H1 (cell line): ENCODE results near the gene TMEM82. TPM values are rescaled to one million over a fixed set of nuclear protein-coding genes. Genes with fewer than 3 reads are reported as not detected.

Experiments used
- CTCF ChIA-PET: fragments of 300-600 bp; sonication (Branson Sonifier 250); formaldehyde crosslinking; loops from one replicate; lab custom pipeline; 2021; ENCODE audit not compliant: partially characterized antibody; lab: Charles Lee
- POLR2A ChIA-PET: fragments of 300-600 bp; sonication (Branson Sonifier 250); formaldehyde crosslinking; loops from one replicate; lab custom pipeline; 2021; ENCODE audit warnings: inconsistent platforms; ENCODE audit not compliant: partially characterized antibody; lab: Charles Lee
- DNase-seq, 2 experiments: peaks; one replicate each; pipeline versions ENCODE4 v3.0.0 to v3.0.0-alpha.2; 2010 to 2022; ENCODE audit warnings: low spot score in 2 of 2, low read depth in 1 of 2, mixed read lengths in 1 of 2
- FAIRE-seq: peaks from 2 replicates; lab custom pipeline; 2011; peaks lifted over from hg19 to GRCh38; lab: Jason Lieb, UNC
- H2AFZ ChIP-seq: 2 replicates; pipeline ENCODE4 v1.8.1; 2012; ENCODE audit warnings: low read length, inconsistent platforms
- H2AK5ac ChIP-seq: 2 replicates; pipeline ENCODE4 v1.6.1; 2013; ENCODE audit warnings: low read depth, low read length
- H2BK120ac ChIP-seq: replicated peaks from 2 replicates; pipeline ENCODE3; 2013; ENCODE audit warnings: low read depth, low read length, inconsistent platforms
- H2BK12ac ChIP-seq: 2 replicates; pipeline ENCODE4 v1.6.1; 2013; ENCODE audit warnings: low read depth, low read length
- H2BK15ac ChIP-seq: 2 replicates; pipeline ENCODE4 v1.6.1; 2013; ENCODE audit warnings: low read length
- H2BK20ac ChIP-seq: 2 replicates; pipeline ENCODE4 v1.6.1; 2013; ENCODE audit warnings: low read length
- H2BK5ac ChIP-seq: 2 replicates; pipeline ENCODE4 v1.6.1; 2013; ENCODE audit warnings: low read depth, low read length
- H3K14ac ChIP-seq: 2 replicates; pipeline ENCODE4 v1.6.1; 2013; ENCODE audit warnings: inconsistent platforms; ENCODE audit not compliant: insufficient read length
- H3K18ac ChIP-seq: 2 replicates; pipeline ENCODE4 v1.6.1; 2013; ENCODE audit warnings: low read length; ENCODE audit errors: extremely low read depth
- H3K23ac ChIP-seq: 2 replicates; pipeline ENCODE4 v1.6.1; 2013; ENCODE audit warnings: inconsistent platforms; ENCODE audit not compliant: insufficient read length
- H3K23me2 ChIP-seq: 2 replicates; pipeline ENCODE4 v1.6.1; 2013; ENCODE audit warnings: low read depth, low read length
- H3K27ac ChIP-seq: 2 replicates; pipeline ENCODE4 v1.6.1; 2011; ENCODE audit warnings: low read depth, low read length, inconsistent platforms
- H3K27me3 ChIP-seq, 4 experiments: replicated peaks in 1 of 4; 1 replicate in 1 of 4; 2 replicates in 3 of 4; pipeline versions ENCODE4 v1.6.1 to v1.8.1; 2011 to 2013; ENCODE audit warnings: low read length in 3 of 4, mild to moderate bottlenecking in 3 of 4, inconsistent platforms in 2 of 4, mixed read lengths in 2 of 4, moderate library complexity in 1 of 4; ENCODE audit not compliant: control insufficient read depth in 3 of 4, insufficient read depth in 3 of 4; ENCODE audit errors: extremely low read depth in 1 of 4
- H3K36me3 ChIP-seq, 4 experiments: 2 replicates each; pipeline versions ENCODE4 v1.6.1 to v1.8.1; 2011 to 2013; ENCODE audit warnings: mild to moderate bottlenecking in 4 of 4, low read length in 3 of 4, moderate library complexity in 2 of 4, control low read depth in 1 of 4, inconsistent platforms in 1 of 4; ENCODE audit not compliant: insufficient read depth in 4 of 4, control insufficient read depth in 2 of 4
- H3K4ac ChIP-seq: replicated peaks from 2 replicates; pipeline ENCODE3; 2013; ENCODE audit warnings: low read length, low read depth, mixed read lengths, inconsistent platforms; ENCODE audit not compliant: insufficient read length
- H3K4me1 ChIP-seq, 4 experiments: replicated peaks in 1 of 4; 1 replicate in 1 of 4; 2 replicates in 3 of 4; pipeline versions ENCODE4 v1.6.1 to v1.8.1; 2011 to 2013; ENCODE audit warnings: low read length in 3 of 4, inconsistent platforms in 2 of 4, mixed read lengths in 1 of 4; ENCODE audit not compliant: insufficient read depth in 4 of 4, control insufficient read depth in 3 of 4
- H3K4me2 ChIP-seq, 2 experiments: 2 replicates each; pipeline versions ENCODE4 v1.6.1 to v1.8.1; 2011 to 2013; ENCODE audit warnings: low read depth in 2 of 2, low read length in 2 of 2, control low read depth in 1 of 2, inconsistent platforms in 1 of 2, mild to moderate bottlenecking in 1 of 2; ENCODE audit not compliant: insufficient read depth in 1 of 2
- H3K4me3 ChIP-seq, 4 experiments: fragments of 200-600, 300-600 bp in 1 of 4; sonication (generic), shearing (Covaris generic), sonication (Bioruptor Twin) in 1 of 4; 2 replicates each; pipeline versions ENCODE4 v1.5.1 to v1.8.1; 2011 to 2016; ENCODE audit warnings: low read length in 4 of 4, low read depth in 3 of 4, control low read depth in 2 of 4, inconsistent platforms in 2 of 4, mild to moderate bottlenecking in 2 of 4, mixed read lengths in 1 of 4, moderate library complexity in 1 of 4; ENCODE audit not compliant: insufficient read depth in 2 of 4; ENCODE audit errors: extremely low read depth in 1 of 4
- H3K56ac ChIP-seq: replicated peaks from 2 replicates; pipeline ENCODE3; 2013; ENCODE audit warnings: low read depth, mild to moderate bottlenecking, mixed read lengths, low read length, inconsistent platforms; ENCODE audit not compliant: insufficient read length
- H3K79me1 ChIP-seq: 2 replicates; pipeline ENCODE4 v1.6.1; 2013; ENCODE audit warnings: low read depth, low read length, control low read depth
- H3K79me2 ChIP-seq, 2 experiments: 2 replicates each; pipeline versions ENCODE4 v1.6.1 to v1.8.1; 2012 to 2013; ENCODE audit warnings: low read length in 2 of 2, mild to moderate bottlenecking in 2 of 2, inconsistent platforms in 1 of 2; ENCODE audit not compliant: insufficient read depth in 2 of 2, control insufficient read depth in 1 of 2
- H3K9ac ChIP-seq, 4 experiments: replicated peaks in 1 of 4; 1 replicate in 1 of 4; 2 replicates in 3 of 4; pipeline versions ENCODE4 v1.6.1 to v1.8.1; 2011 to 2013; ENCODE audit warnings: low read depth in 3 of 4, low read length in 3 of 4, control low read depth in 2 of 4, mild to moderate bottlenecking in 2 of 4, moderate library complexity in 2 of 4, inconsistent platforms in 1 of 4; ENCODE audit errors: extremely low read depth in 1 of 4
- H3K9me3 ChIP-seq, 2 experiments: 2 replicates each; pipeline versions ENCODE4 v1.6.1 to v1.8.1; 2012 to 2013; ENCODE audit warnings: mild to moderate bottlenecking in 2 of 2, moderate library complexity in 2 of 2, control low read depth in 1 of 2, inconsistent platforms in 1 of 2, low read depth in 1 of 2, low read length in 1 of 2, mixed read lengths in 1 of 2; ENCODE audit not compliant: insufficient read depth in 2 of 2
- H4K20me1 ChIP-seq, 2 experiments: replicated peaks in 1 of 2; 2 replicates each; pipeline versions ENCODE3 to v1.8.1; 2011 to 2013; ENCODE audit warnings: inconsistent platforms in 2 of 2, low read length in 2 of 2, mild to moderate bottlenecking in 1 of 2; ENCODE audit not compliant: insufficient read depth in 2 of 2, control insufficient read depth in 1 of 2
- H4K5ac ChIP-seq: 2 replicates; pipeline ENCODE4 v1.6.1; 2013; ENCODE audit warnings: low read length, low read depth, mixed read lengths, inconsistent platforms; ENCODE audit not compliant: insufficient read length
- H4K8ac ChIP-seq: 2 replicates; pipeline ENCODE4 v1.8.0; 2013; ENCODE audit warnings: mild to moderate bottlenecking, moderate library complexity, low read length, inconsistent platforms; ENCODE audit not compliant: insufficient read depth; ENCODE audit errors: extremely low read depth
- H4K91ac ChIP-seq: replicated peaks from 2 replicates; pipeline ENCODE3; 2013; ENCODE audit warnings: low read length, mixed read lengths, inconsistent platforms; ENCODE audit not compliant: insufficient read length
- CHD2 ChIP-seq: IDR thresholded peaks from 2 replicates; pipeline ENCODE4 v1.6.1; 2012; ENCODE audit warnings: low read length, improper control_type of control experiment
- HDAC6 ChIP-seq: IDR thresholded peaks from one replicate; pipeline ENCODE4 v1.7.1; 2012; ENCODE audit warnings: low read depth, mild to moderate bottlenecking, inconsistent platforms, low read length, moderate library complexity
- SUZ12 ChIP-seq: fragments of 200-600 bp; sonication (generic); IDR thresholded peaks from 2 replicates; pipeline ENCODE4 v1.6.1; 2012; ENCODE audit warnings: mild to moderate bottlenecking, inconsistent platforms, low read length, moderate library complexity, mixed read lengths
- WGBS, 2 experiments: shearing (Covaris generic) in 1 of 2; methylation state at CpG; one replicate each; pipeline versions ENCODE4 v1.1.6 to v1.1.7; 2013 to 2015; ENCODE audit warnings: low lambda C conversion rate in 2 of 2, mixed read lengths in 2 of 2, inconsistent platforms in 1 of 2, low coverage in 1 of 2, missing lambda C conversion rate in 1 of 2; ENCODE audit not compliant: insufficient replicate concordance in 2 of 2, insufficient coverage in 1 of 2, insufficient read length in 1 of 2; ENCODE audit errors: extremely low coverage in 1 of 2, missing lambda C conversion rate in 1 of 2; 5-methylcytosine and 5-hydroxymethylcytosine counted together
- polyA plus RNA-seq, 7 experiments: library from polyadenylated mRNA; depleted of rRNA in 3 of 7; stranded (reverse) in 5 of 7; unstranded in 2 of 7; fragments of >200 nt in 5 of 7; fragments of 200-250 nt in 2 of 7; gene quantifications; 1 replicate in 5 of 7; 2 replicates in 1 of 7; 4 replicates in 1 of 7; pipeline versions ENCODE4 v1.2.1 to v1.2.3, GENCODE V29; 2011 to 2013; ENCODE audit warnings: missing spikeins in 2 of 7, mixed read lengths in 2 of 7
- total RNA-seq: library from RNA; stranded (reverse); fragmentation: NEBNext Ultra II Directional; extraction: Animal tissue kit (Norgen Biotek cat#: 25700); gene quantifications from 2 replicates; pipeline ENCODE4 v1.2.1, GENCODE V29; 2021
- TF ChIP-seq, protein P1 (sequence below): IDR thresholded peaks from 2 replicates; pipeline ENCODE4 v1.6.1; 2011; ENCODE audit warnings: low read length, improper control_type of control experiment

Gene TMEM82
- total and polyA plus RNA-seq, 2 of the 8 experiments (the other 6 are each of a cell fraction or from before 2014, with no cell fraction given): 0.32 to 2.1 TPM

DNA sequence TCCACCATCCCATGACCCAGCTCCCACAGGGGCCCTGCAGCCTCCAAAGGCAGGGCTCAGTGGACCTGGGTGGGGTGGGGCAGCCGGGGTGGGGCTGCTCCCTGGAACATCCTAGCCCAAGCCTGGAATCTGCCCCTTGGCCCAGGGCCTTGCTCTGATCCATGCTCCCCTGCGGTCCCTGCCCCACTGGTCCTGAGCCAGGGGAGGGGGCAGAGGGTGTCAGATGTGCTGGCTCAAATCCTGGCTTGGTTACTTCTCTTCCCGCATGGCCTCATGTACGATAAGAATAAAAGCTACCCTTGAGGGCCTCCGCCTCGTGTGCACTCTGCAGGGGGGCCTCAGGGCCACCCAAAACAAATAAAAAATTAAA, 5.4 kb upstream of the TMEM82 start:
- DNase-seq (no peak), FAIRE-seq (no peak)
- Histone ChIP-seq H2BK15ac (no peak overlapping the region), H3K4me1 (peaks cover 0 to 17% (median 5%) of the 10 kb centered on the region in 4 experiments; a peak in 5 of 7 replicates), H3K18ac (no peak overlapping the region), H3K23me2 (no peaks in the 10 kb centered on the region), H3K27me3 (no peaks in the 10 kb centered on the region), H2BK12ac (no peak overlapping the region), H3K27ac (no peak overlapping the region), H3K4ac (no peak overlapping the region), H3K36me3 (peaks cover 0 to 8% (median 3%) of the 10 kb centered on the region in 4 experiments; a peak in 5 of 8 replicates), H3K14ac (no peak overlapping the region), H2BK20ac (no peak overlapping the region), H3K4me2 (no peak overlapping the region), H4K8ac (no peak overlapping the region), H3K4me3 (no peak overlapping the region), H2BK120ac (no peak overlapping the region), H2BK5ac (no peak overlapping the region), H3K23ac (no peak overlapping the region), H2AK5ac (no peak overlapping the region), H4K91ac (no peak overlapping the region), H3K79me2 (no peaks in the 10 kb centered on the region), H3K56ac (no peak overlapping the region), H4K20me1 (peaks cover 4 to 6% of the 10 kb centered on the region in 2 experiments), H3K79me1 (no peaks in the 10 kb centered on the region), H3K9me3 (no peaks in the 10 kb centered on the region), H4K5ac (no peak overlapping the region), H3K9ac (no peak overlapping the region), H2AFZ (no peak overlapping the region)
- TF ChIP-seq, protein P1, sequence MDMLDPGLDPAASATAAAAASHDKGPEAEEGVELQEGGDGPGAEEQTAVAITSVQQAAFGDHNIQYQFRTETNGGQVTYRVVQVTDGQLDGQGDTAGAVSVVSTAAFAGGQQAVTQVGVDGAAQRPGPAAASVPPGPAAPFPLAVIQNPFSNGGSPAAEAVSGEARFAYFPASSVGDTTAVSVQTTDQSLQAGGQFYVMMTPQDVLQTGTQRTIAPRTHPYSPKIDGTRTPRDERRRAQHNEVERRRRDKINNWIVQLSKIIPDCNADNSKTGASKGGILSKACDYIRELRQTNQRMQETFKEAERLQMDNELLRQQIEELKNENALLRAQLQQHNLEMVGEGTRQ: no peak
- TF ChIP-seq CHD2: no peak
- TF ChIP-seq SUZ12: no peak
- no peak for TF ChIP-seq HDAC6
- WGBS, 2 experiments: 78% methylated on average over 6 of the region's 6 CpGs; no CpG with 5 or more reads in 1 of the 2 experiments
- ChIA-PET POLR2A (interaction anchor here (0.8 to 2.0 kb wide), 7 partner anchors 11 to 118 kb away, joined by 3 to 6 read pairs (median 4); no protein-coding TSS in a partner anchor), CTCF (interaction anchor here (0.6 to 6.1 kb wide), 5 partner anchors 11 to 501 kb away, joined by 3 to 41 read pairs (median 3); no protein-coding TSS in a partner anchor)
